Skeletal muscle tissue (tissue), 4 donors: ENCODE results near the gene PJA1. TPM values are rescaled to one million over a fixed set of nuclear protein-coding genes. Genes with fewer than 3 reads are reported as not detected.
A peak's percentile ranks its signal among the peaks of the same experiment; 100 is the strongest.

Experiments used
- H3K27ac ChIP-seq: one replicate; pipeline ENCODE4 v1.7.0; 2013; ENCODE audit warnings: mild to moderate bottlenecking, low read depth, low read length, inconsistent platforms
- H3K27me3 ChIP-seq, 3 donors: one replicate each; pipeline ENCODE4 v1.7.0; 2013; ENCODE audit warnings: low read length in 3 of 3; ENCODE audit not compliant: control insufficient read depth in 3 of 3, insufficient read depth in 3 of 3
- H3K36me3 ChIP-seq, 3 donors: one replicate each; pipeline ENCODE4 v1.7.0; 2013; ENCODE audit warnings: low read length in 3 of 3; ENCODE audit not compliant: control insufficient read depth in 3 of 3, insufficient read depth in 3 of 3
- H3K4me1 ChIP-seq, 3 donors: one replicate each; pipeline ENCODE4 v1.7.0; 2013; ENCODE audit warnings: low read length in 3 of 3, mild to moderate bottlenecking in 3 of 3; ENCODE audit not compliant: control insufficient read depth in 3 of 3, insufficient read depth in 3 of 3
- H3K4me3 ChIP-seq, 3 donors: one replicate each; pipeline ENCODE4 v1.7.0; 2013; ENCODE audit warnings: low read length in 3 of 3
- H3K9ac ChIP-seq, 3 donors: one replicate each; pipeline ENCODE4 v1.7.0; 2013; ENCODE audit warnings: low read length in 3 of 3, mild to moderate bottlenecking in 3 of 3, moderate library complexity in 2 of 3, low read depth in 1 of 3
- H3K9me3 ChIP-seq, 3 donors: one replicate each; pipeline ENCODE4 v1.7.0; 2013; ENCODE audit warnings: low read length in 3 of 3; ENCODE audit not compliant: control insufficient read depth in 3 of 3
- total RNA-seq: library from RNA; depleted of rRNA; stranded (reverse); fragments of >200 nt; gene quantifications from one replicate; pipeline ENCODE4 v1.2.3, GENCODE V29; 2014
- donor health status: Osteomylitis.

The PJA1 gene
- 51.7 TPM for total RNA-seq

- Histone ChIP-seq H3K9ac (peak within 1 kb of the TSS; percentile 68 to 83 (median 73)), H3K4me1 (peaks cover 0 to 6% (median 2%) of the 10 kb centered on the region in 3 donors), H3K27ac (peak within 1 kb of the TSS; percentile 75), H3K27me3 (no peaks in the 10 kb centered on the region), H3K9me3 (no peaks in the 10 kb centered on the region), H3K36me3 (peaks cover 0 to 5% (median 2%) of the 10 kb centered on the region in 3 donors), H3K4me3 (peak within 1 kb of the TSS; percentile 75 to 77 (median 77))
Observed at GRCh38 chrX:69165087-69165651, at the start of gene PJA1. Gene PJA1, minus strand, starts transcription at chrX:69165453. Its CDS starts 2,380 bp downstream, at chrX:69163073.

- Histone ChIP-seq H3K4me1 (no peaks in the 10 kb centered on the region), H3K4me3 (no peak overlapping the region), H3K9me3 (peaks cover 0 to 2% (median 0%) of the 10 kb centered on the region in 3 donors)
Observed at GRCh38 chrX:69214463-69214862, 49.2 kb upstream of the PJA1 start.

GRCh38 chrX:69211701-69212100 is 46.4 kb upstream of the PJA1 start:
- Histone ChIP-seq H3K36me3 (no peaks in the 10 kb centered on the region), H3K4me1 (no peaks in the 10 kb centered on the region), H3K4me3 (no peak overlapping the region), H3K27ac (no peak overlapping the region), H3K9ac (no peak overlapping the region), H3K27me3 (peaks cover 0 to under 1% (median 0%) of the 10 kb centered on the region in 3 donors), H3K9me3 (peaks cover 0 to 2% (median 0%) of the 10 kb centered on the region in 3 donors)

More at GRCh38 chrX:69214463-69214862, 49.2 kb upstream of the PJA1 start:
- H3K27me3 ChIP-seq = peaks cover 0 to 5% (median 0%) of the 10 kb centered on the region in 3 donors
- no peaks in the 10 kb centered on the region for H3K36me3 ChIP-seq
- H3K9ac ChIP-seq = no peak overlapping the region
- H3K27ac ChIP-seq = no peak overlapping the region

- H3K27ac ChIP-seq = no peak overlapping the region
- H3K4me1 ChIP-seq = no peaks in the 10 kb centered on the region
- H3K9me3 ChIP-seq = peaks cover 0 to 2% (median 0%) of the 10 kb centered on the region in 3 donors
- H3K36me3 ChIP-seq = no peaks in the 10 kb centered on the region
- H3K4me3 ChIP-seq = no peak overlapping the region
- H3K27me3 ChIP-seq = no peaks in the 10 kb centered on the region
- H3K9ac ChIP-seq = no peak overlapping the region
Observed at GRCh38 chrX:69210581-69210980, 45.3 kb upstream of the PJA1 start.

GRCh38 chrX:69207216-69207615 is 42.0 kb upstream of the PJA1 start:
- Histone ChIP-seq H3K27ac (no peak overlapping the region), H3K27me3 (no peaks in the 10 kb centered on the region), H3K9ac (no peak overlapping the region), H3K4me3 (no peak overlapping the region), H3K36me3 (no peaks in the 10 kb centered on the region), H3K9me3 (peaks cover 0 to 2% (median 0%) of the 10 kb centered on the region in 3 donors), H3K4me1 (no peaks in the 10 kb centered on the region)

- no peak overlapping the region for H3K9ac ChIP-seq
- no peaks in the 10 kb centered on the region for H3K36me3 ChIP-seq
- H3K4me3 ChIP-seq = no peak overlapping the region
- H3K27ac ChIP-seq = no peak overlapping the region
- peaks cover 0 to 5% (median 0%) of the 10 kb centered on the region in 3 donors for H3K27me3 ChIP-seq
- no peaks in the 10 kb centered on the region for H3K9me3 ChIP-seq
- no peaks in the 10 kb centered on the region for H3K4me1 ChIP-seq
Observed at GRCh38 chrX:69203638-69204037, 38.4 kb upstream of the PJA1 start.

GRCh38 chrX:69197690-69198089 is 32.4 kb upstream of the PJA1 start:
- no peak overlapping the region for H3K4me3 ChIP-seq
- H3K4me1 ChIP-seq = no peaks in the 10 kb centered on the region
- no peaks in the 10 kb centered on the region for H3K9me3 ChIP-seq
- no peaks in the 10 kb centered on the region for H3K36me3 ChIP-seq
- peaks cover 0 to 21% (median 3%) of the 10 kb centered on the region in 3 donors for H3K27me3 ChIP-seq
- no peak overlapping the region for H3K9ac ChIP-seq
- no peak overlapping the region for H3K27ac ChIP-seq

- H3K9ac ChIP-seq = no peak overlapping the region
- H3K4me3 ChIP-seq = no peak overlapping the region
- no peaks in the 10 kb centered on the region for H3K9me3 ChIP-seq
- H3K27me3 ChIP-seq = peaks cover 0 to 20% (median 3%) of the 10 kb centered on the region in 3 donors
- no peaks in the 10 kb centered on the region for H3K4me1 ChIP-seq
- H3K36me3 ChIP-seq = no peaks in the 10 kb centered on the region
- no peak overlapping the region for H3K27ac ChIP-seq
Observed at GRCh38 chrX:69196666-69197065, 31.4 kb upstream of the PJA1 start.

- no peaks in the 10 kb centered on the region for H3K4me1 ChIP-seq
- H3K27me3 ChIP-seq = peaks cover 0 to 17% (median 3%) of the 10 kb centered on the region in 3 donors
- H3K27ac ChIP-seq = no peak overlapping the region
- H3K4me3 ChIP-seq = no peak overlapping the region
- H3K36me3 ChIP-seq = no peaks in the 10 kb centered on the region
- H3K9me3 ChIP-seq = no peaks in the 10 kb centered on the region
- no peak overlapping the region for H3K9ac ChIP-seq
Observed at GRCh38 chrX:69195810-69196209, 30.6 kb upstream of the PJA1 start.

- Histone ChIP-seq H3K4me1 (no peaks in the 10 kb centered on the region), H3K27ac (no peak overlapping the region), H3K9ac (no peak overlapping the region), H3K4me3 (no peak overlapping the region), H3K27me3 (peaks cover 0 to 18% (median 3%) of the 10 kb centered on the region in 3 donors), H3K9me3 (no peaks in the 10 kb centered on the region), H3K36me3 (no peaks in the 10 kb centered on the region)
Observed at GRCh38 chrX:69195192-69195591, 29.9 kb upstream of the PJA1 start.
